ENCODE results near the gene CAMSAP1.
"Not testable (repeated sequence)": the region's sequence is repeated elsewhere in the genome, so short reads cannot be mapped to it uniquely, and the experiment has no call there.

CAMSAP1 gene

GRCh38 chr9:135950135-135950682 is 42.9 kb upstream of the CAMSAP1 start:
- no peak overlapping the region for H3K4me3 ChIP-seq (ENCODE audit: low read depth, low read length)
- no peak for TF ChIP-seq CTCF (IDR thresholded peaks at IDR 0.05; ENCODE audit: control insufficient read depth, extremely low read depth, insufficient read depth)
- no peak for DNase-seq (ENCODE audit: low read depth)

- no peak for TF ChIP-seq CTCF (IDR thresholded peaks at IDR 0.05; ENCODE audit: control insufficient read depth, extremely low read depth, insufficient read depth)
- DNase-seq (ENCODE audit: low read depth): no peak
Measured at GRCh38 chr9:135949501-135950134, 42.3 kb upstream of the CAMSAP1 start.

GRCh38 chr9:135948968-135949367 is 41.6 kb upstream of the CAMSAP1 start:
- no peak for DNase-seq (ENCODE audit: low read depth)
- no peak overlapping the region for H3K4me3 ChIP-seq (ENCODE audit: low read depth, low read length)
- TF ChIP-seq CTCF (IDR thresholded peaks at IDR 0.05; ENCODE audit: control insufficient read depth, extremely low read depth, insufficient read depth): no peak

More at GRCh38 chr9:135949501-135950134, 42.3 kb upstream of the CAMSAP1 start:
- H3K4me3 ChIP-seq (ENCODE audit: low read depth, low read length): no peak overlapping the region

- H3K4me3 ChIP-seq (ENCODE audit: low read depth, low read length): no peak overlapping the region
- DNase-seq (ENCODE audit: low read depth): no peak
- no peak for TF ChIP-seq CTCF (IDR thresholded peaks at IDR 0.05; ENCODE audit: control insufficient read depth, extremely low read depth, insufficient read depth)
Measured at GRCh38 chr9:135948446-135948845, 41.1 kb upstream of the CAMSAP1 start.

- no peak for DNase-seq (ENCODE audit: low read depth)
- no peak for TF ChIP-seq CTCF (IDR thresholded peaks at IDR 0.05; ENCODE audit: control insufficient read depth, extremely low read depth, insufficient read depth)
- H3K4me3 ChIP-seq (ENCODE audit: low read depth, low read length): no peak overlapping the region
Measured at GRCh38 chr9:135947582-135947981, 40.2 kb upstream of the CAMSAP1 start.

- not testable (repeated sequence) for H3K4me3 ChIP-seq (ENCODE audit: low read depth, low read length); DNase-seq (ENCODE audit: low read depth)
Measured at GRCh38 chr9:135947105-135947504, 39.8 kb upstream of the CAMSAP1 start.

GRCh38 chr9:135946392-135946994 is 39.1 kb upstream of the CAMSAP1 start:
- no peak overlapping the region for H3K4me3 ChIP-seq (ENCODE audit: low read depth, low read length)
- TF ChIP-seq CTCF (IDR thresholded peaks at IDR 0.05; ENCODE audit: control insufficient read depth, extremely low read depth, insufficient read depth): no peak
- DNase-seq (ENCODE audit: low read depth): no peak
